Astrocyte of the hippocampus (primary cell): ENCODE results near the gene KIR2DL4.
"Not testable (repeated sequence)": the region's sequence is repeated elsewhere in the genome, so short reads cannot be mapped to it uniquely, and the experiment has no call there.

Experiments
- DNase-seq: peaks from one replicate; pipeline ENCODE4 v3.0.0; 2011; ENCODE audit warnings: low read depth, low spot score

Gene KIR2DL4

DNA sequence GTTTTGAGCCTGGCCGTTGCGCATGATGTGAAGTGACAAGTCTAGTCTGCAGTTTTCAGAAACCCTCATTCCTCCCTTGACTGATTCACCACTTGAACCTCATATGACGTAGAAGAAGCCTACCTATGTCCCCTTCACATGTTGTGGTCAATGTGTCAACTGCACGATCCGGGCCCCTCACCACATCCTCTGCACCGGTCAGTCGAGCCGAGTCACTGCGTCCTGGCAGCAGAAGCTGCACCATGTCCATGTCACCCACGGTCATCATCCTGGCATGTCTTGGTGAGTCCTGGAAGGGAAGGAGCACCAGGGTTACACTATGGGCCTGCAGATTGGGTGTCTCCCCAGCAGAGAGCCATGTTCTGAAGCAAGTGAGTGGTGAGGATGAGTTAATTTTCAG, at the start of gene KIR2DL4:
Gene KIR2DL4, plus strand, starts transcription at position 201 of the 400 bp plus-strand sequence. Its CDS starts 42 bp downstream, at position 243.
- DNase-seq, result no peak

DNA sequence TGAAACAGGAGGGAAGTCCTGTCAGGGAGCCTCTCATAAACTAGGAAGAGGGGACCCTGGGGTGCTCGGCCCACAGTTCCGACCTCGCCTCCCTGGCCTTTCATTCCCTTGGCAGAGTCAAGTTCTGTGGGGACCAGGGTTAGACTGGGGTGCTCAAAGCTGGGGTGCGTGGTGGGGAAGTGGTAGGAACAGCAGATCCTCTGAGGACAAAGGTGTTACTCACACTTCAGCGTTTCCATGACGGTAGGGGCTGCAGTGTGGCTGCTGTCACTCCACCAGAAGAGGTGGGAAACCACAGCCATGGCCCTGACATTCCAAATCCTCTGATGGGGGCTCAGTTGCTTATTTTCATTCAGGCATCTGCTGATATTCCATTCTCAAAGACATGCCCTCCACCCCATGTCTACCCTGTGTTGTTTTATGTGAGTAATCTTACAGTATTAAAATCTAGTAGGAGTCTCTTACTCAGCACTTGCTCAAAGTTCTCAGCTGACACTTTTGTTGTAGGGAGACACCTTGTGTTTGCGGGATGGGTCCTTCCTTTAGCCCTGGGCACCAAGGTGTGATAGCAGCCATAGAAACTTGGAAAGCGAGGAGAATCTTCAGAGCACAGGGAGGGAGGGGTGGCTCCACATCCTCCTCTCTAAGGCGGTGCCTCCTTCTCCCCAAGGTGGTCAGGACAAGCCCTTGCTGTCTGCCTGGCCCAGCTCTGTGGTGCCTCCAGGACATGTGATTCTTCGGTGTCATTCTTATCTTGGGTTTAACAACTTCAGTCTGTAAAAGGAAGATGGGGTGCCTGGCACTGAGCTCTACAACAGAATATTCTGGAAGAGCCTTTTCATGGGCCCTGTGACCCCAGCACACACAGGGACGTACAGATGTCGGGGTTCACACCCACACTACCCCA, 47.0 kb upstream of the KIR2DL4 start:
- DNase-seq, result not testable (repeated sequence)

DNA sequence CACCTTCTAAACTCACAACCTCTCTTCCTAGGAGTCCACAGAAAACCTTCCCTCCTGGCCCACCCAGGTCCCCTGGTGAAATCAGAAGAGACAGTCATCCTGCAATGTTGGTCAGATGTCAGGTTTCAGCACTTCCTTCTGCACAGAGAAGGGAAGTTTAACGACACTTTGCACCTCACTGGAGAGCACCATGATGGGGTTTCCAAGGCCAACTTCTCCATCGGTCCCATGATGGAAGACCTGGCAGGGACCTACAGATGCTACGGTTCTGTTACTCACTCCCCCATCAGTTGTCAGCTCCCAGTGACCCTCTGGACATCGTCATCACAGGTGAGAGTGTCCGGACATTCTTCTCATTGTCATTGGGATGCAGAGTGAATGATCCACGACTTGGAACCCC, 44.8 kb upstream of the KIR2DL4 start:
- not testable (repeated sequence) for DNase-seq

DNA sequence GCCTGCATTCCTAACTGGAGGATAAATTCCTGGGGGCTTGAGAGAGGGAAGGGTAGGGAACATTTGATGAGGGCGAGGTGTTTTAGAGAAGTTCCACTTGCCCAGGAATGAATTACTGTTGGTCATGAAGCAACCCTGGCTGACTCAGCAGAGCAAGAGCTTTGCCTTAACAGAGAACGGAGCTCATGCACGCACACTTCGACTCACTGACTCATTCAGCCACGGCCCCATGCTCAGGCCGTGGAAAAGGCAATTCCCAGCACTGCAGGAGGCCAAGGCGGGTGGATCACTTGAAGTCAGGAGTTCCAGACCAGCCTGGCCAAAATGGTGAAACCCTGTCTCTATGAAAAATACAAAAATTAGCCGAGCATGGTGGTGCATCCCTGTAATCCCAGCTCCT, 39.2 kb upstream of the KIR2DL4 start:
- DNase-seq, result not testable (repeated sequence)

DNA sequence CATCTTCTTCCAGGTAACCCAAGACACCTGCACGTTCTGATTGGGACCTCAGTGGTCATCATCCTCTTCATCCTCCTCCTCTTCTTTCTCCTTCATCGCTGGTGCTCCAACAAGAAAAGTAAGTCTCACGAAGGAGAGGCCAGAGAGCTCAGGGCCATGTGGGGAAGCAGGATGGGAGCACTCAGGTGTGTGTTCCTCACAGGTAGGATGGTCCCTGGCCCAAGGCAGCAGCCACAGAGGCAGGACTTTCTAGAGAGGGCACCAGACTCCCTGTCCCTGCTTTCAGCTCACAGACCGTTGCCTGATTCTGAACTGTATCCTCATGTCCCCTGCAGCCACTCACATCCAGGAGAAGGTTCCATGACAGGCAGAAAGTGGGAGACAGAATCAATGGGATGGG, 36.9 kb upstream of the KIR2DL4 start:
- DNase-seq, result not testable (repeated sequence)

DNA sequence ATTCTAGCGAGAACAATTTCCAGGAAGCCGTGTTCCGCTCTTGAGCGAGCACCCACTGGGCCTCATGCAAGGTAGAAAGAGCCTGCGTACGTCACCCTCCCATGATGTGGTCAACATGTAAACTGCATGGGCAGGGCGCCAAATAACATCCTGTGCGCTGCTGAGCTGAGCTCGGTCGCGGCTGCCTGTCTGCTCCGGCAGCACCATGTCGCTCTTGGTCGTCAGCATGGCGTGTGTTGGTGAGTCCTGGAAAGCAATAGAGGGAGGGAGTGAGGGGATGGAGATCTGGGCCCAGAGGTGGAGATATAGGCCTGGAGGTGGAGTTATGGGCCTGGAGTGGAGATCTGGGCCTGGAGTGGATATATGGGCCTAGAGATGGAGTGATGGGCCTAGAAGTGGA, 33.8 kb upstream of the KIR2DL4 start, which contains the start of gene KIR2DL1:
Gene KIR2DL1, plus strand, starts transcription at position 148 of the 400 bp plus-strand sequence. Its CDS starts 58 bp downstream, at position 206.
- not testable (repeated sequence) for DNase-seq

DNA sequence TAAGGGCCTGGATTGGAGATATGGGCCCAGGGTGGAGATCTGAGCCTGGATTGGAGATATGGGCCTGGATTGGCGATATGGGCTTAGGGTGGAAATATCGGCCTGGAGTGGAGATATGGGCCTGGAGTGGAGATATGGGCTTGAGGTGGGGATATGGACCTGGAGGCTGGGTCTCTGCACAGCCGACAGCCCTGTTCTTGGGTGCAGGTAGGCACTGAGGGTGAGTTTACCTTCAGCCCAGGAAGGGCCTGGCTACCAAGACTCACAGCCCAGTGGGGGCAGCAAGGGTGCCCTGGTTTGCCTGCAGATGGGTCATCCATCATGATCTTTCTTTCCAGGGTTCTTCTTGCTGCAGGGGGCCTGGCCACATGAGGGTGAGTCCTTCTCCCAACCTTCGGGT, 32.9 kb upstream of the KIR2DL4 start:
- DNase-seq, result not testable (repeated sequence)

DNA sequence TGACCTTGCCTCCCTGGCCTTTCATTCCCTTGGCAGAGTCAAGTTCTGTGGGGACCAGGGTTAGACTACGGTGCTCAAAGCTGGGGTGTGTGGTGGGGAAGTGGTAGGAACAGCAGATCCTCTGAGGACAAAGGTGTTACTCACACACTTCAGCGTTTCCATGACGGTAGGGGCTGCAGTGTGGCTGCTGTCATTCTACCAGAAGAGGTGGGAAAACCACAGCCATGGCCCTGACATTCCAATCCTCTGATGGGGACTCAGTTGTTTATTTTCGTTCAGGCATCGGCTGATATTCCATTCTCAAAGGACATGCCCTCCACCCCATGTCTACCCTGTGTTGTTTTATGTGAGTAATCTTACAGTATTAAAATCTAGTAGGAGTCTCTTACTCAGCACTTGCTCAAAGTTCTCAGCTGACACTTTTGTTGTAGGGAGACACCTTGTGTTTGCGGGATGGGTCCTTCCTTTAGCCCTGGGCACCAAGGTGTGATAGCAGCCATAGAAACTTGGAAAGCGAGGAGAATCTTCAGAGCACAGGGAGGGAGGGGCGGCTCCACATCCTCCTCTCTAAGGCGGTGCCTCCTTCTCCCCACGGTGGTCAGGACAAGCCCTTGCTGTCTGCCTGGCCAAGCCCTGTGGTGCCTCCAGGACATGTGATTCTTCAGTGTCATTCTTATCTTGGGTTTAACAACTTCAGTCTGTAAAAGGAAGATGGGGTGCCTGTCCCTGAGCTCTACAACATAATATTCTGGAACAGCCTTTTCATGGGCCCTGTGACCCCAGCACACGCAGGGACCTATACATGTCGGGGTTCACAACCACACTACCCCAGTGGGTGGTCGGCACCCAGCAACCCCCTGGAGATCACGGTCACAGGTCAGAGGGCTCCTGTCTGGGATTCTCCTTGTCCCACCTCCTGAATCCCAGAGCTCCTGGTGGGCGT, 32.1 kb upstream of the KIR2DL4 start:
- DNase-seq, result peak; percentile 41

DNA sequence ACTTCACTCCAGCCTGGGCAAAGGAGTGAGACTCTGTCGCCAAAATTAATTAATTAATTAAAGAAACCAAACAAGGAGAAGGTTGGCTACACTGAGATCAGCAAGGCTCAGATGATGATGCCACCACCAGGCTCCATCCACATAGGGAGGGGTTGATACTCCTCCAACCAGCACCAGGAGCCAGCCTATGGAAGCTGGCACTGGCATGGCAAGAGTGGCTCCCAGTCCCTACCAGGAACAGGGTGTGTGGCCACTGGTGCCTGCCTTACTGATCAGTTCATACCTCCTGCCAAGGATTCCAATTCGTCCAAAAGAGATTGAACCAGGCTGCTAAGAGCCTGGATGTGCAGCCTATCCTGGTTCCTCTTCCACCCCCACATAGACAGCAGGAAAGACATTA, 30.7 kb upstream of the KIR2DL4 start:
- DNase-seq, result not testable (repeated sequence)

DNA sequence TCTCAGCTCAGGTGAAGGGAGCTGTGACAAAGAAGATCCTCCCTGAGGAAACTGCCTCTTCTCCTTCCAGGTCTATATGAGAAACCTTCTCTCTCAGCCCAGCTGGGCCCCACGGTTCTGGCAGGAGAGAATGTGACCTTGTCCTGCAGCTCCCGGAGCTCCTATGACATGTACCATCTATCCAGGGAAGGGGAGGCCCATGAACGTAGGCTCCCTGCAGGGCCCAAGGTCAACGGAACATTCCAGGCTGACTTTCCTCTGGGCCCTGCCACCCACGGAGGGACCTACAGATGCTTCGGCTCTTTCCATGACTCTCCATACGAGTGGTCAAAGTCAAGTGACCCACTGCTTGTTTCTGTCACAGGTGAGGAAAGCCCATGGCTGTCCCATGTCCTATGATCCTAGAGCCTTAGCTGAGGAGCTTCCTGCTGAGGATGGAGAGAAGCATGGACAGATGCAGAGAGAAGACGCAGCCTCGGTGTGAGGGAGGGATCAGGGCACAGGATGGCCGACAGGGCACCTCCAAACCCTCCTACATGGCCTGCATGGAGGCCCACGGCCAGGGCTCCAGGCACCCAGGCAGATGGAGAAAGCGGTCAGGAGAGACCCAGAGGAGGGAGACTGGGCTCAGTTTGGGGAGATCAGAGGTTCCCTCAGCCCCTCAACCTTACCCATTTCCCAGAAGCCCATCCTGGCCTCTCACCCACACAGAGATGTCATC, 28.2 kb upstream of the KIR2DL4 start:
- DNase-seq, result not testable (repeated sequence)

DNA sequence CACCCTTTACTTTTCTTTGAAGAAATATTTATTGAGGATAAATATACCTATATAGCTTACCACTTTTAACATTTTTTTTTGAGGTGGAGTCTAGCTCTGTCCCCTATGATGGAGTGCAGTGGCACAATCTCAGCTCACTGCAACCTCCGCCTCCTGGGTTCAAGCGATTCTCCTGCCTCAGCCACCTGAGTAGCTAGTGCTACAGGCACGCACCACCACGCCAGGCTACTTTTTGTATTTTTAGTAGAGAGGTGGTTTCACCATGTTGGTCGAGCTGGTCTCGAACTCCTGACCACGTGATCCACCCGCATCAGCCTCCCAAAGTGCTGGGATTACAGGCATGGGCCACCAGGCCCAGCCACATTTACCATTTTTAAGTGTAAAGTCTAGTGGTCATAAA, 27.6 kb upstream of the KIR2DL4 start:
- DNase-seq, result not testable (repeated sequence)

DNA sequence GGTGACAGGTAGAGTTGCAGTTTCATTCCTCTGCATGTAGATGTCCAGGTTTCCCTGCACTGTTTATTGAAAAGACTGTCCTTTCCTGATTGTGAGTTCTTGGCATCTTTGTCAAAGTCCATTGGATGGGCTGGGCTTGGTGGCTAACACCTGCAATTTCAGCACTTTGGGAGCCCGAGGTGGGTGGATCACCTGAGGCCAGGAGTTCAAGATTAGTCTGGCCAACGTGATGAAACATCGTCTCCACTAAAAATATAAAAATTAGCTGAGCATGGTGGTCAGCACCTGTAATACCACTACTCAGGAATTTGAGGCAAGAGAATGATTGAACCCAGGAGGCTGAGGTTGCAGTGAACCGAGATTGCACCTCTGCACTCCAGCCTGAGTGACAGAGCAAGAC, 25.6 kb upstream of the KIR2DL4 start:
- not testable (repeated sequence) for DNase-seq

DNA sequence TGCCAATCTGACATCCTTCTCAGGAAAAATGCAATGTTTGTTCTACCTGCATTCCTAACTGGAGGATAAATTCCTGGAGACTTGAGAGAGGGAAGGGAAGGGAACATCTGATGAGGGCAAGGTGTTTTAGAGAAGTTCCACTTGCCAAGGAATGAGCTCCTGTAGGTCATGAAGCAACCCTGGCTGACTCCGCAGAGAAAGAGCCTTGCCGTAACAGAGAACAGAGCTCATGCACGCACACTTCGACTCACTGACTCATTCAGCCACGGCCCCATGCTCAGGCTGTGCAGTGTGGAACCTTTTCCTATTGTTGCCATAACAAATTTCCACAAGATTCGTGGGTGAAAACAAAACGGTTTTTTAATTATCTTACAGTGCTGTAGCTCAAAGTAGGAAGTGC, 24.5 kb upstream of the KIR2DL4 start:
- DNase-seq, result not testable (repeated sequence)

DNA sequence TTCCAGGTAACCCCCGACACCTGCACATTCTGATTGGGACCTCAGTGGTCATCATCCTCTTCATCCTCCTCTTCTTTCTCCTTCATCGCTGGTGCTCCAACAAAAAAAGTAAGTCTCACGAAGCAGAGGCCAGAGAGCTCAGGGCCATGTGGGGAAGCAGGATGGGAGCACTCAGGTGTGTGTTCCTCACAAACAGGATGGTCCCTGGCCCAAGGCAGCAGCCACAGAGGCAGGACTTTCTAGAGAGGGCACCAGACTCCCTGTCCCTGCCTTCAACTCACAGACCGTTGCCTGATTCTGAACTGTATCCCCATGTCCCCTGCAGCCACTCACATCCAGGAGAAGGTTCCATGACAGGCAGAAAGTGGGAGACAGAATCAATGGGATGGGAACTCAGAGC, 20.5 kb upstream of the KIR2DL4 start:
- DNase-seq, result not testable (repeated sequence)

DNA sequence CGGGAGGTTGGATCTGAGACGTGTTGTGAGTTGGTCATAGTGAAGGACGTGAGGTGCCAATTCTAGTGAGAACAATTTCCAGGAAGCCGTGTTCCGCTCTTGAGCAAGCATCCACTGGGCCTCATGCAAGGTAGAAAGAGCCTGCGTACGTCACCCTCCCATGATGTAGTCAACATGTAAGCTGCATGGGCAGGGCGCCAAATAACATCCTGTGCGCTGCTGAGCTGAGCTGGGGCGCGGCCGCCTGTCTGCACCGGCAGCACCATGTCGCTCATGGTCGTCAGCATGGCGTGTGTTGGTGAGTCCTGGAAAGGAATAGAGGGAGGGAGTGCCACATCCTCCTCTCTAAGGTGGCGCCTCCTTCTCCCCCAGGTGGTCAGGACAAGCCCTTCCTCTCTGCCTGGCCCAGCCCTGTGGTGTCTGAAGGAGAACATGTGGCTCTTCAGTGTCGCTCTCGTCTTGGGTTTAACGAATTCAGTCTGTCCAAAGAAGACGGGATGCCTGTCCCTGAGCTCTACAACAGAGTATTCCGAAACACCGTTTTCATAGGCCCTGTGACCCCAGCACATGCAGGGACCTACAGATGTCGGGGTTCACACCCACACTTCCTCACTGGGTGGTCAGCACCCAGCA, 17.2 kb upstream of the KIR2DL4 start:
- DNase-seq, result not testable (repeated sequence)

DNA sequence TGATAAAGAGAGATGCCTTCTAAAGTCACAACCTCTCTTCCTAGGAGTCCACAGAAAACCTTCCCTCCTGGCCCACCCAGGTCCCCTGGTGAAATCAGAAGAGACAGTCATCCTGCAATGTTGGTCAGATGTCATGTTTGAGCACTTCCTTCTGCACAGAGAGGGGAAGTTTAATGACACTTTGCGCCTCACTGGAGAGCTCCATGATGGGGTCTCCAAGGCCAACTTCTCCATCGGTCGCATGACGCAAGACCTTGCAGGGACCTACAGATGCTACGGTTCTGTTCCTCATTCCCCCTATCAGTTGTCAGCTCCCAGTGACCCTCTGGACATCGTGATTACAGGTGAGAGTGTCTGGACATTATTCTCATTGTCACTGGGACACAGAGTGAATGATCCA, 15.3 kb upstream of the KIR2DL4 start:
- DNase-seq, result not testable (repeated sequence)

DNA sequence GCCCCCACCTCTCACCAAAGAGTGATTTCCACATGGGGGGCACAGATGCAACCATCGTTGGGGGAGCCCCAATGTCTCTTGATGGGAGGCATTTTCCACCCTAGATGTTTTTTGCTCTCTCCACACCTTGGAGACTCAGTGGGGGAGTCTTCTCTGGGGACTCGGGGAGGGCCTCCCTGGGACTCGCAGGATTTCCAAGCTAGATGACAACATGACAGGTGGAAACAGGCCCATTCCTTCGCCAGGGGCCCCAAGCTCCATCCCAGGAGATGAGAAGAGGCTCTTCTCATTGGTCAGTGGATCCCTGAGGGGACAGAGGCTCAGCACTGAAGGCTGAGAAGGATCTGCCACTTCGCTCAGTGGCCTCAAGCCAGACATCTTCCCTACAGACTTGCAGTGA, 12.7 kb upstream of the KIR2DL4 start:
- DNase-seq, result no peak

DNA sequence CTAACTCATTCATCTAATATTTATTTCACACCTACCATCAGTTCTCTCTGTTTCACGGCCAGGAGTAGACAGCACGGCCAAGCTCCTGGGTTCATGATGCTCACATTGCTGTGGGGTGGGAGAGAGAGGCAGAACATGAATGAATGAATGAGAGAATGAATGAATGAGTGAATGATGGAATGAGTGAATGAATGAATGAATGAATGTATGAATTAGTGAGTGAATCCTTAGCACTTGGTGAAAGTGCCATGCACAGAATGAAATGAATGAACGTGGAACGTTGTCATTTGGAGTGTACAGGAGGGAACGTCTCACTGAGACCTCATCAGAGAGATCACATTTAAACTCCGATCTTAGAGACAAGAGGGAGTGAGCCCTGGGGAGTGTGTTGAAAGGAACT, 11.9 kb upstream of the KIR2DL4 start:
- no peak for DNase-seq

DNA sequence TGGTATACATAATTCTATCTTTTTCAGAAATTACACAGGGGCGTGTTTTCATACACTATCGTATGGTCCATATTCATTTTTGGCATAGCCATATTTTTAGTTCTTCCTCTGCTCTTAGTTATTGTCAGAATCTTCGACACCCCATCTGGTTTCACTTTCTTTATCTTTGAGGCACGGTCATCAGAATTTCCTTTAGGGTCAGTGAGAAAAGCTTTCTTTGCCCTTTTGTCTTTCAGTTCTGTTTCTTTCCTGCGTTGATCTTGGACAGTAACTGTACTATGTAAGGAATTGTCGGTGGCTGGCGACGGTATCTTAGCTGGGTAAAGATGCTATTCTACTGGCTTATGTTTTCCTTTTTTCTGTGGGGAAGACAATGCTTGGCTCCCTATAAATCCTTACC, 10.6 kb upstream of the KIR2DL4 start:
- no peak for DNase-seq

DNA sequence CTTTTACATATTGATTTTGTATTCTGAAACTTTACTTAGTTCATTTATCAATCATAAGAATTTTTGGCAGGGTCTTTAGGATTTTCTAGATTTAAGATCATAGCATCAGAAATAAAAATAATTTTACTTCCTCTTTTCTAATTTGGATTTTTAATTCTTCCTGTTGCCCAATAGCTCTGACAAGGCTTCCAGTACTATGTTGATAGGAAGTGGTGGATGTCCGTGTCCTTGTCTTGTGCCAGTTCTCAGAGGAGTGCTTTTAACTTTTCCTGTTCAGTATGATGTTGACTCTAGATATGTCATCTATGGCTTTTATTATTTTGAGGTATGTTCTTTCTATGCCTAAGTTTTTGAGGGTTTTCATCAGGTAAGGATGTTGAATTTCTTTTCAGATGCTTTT, 7.7 kb upstream of the KIR2DL4 start:
- DNase-seq, result no peak

DNA sequence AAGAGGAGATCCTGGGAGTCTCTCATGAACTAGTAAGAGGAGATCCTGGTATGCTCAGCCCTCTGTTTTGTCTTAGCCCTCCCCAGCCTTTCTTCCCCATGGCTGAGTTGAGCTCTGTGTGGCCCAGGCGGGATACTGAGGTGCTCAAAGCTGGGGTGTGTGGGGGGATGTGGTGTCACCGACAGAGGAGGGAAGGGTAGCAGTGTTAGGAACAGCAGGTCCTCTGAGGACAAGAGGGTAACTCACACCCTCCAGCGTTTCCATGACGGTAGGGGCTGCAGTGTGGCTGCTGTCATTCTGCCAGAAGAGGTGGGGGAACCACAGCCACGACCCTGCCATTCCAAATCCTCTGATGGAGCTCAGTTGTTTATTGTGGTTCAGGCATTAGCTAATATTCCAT, 691 bp downstream of the KIR2DL4 start:
- DNase-seq, result no peak
